Endothelial cell (in vitro differentiated cells): ENCODE measurements around the gene SH3RF3. TPM values are rescaled to one million over a fixed set of nuclear protein-coding genes. Genes with fewer than 3 reads are reported as not detected.
A peak's percentile ranks its signal among the peaks of the same experiment; 100 is the strongest.

Source experiments
- DNase-seq: peaks from one replicate; pipeline ENCODE4 v3.0.0; 2021; ENCODE audit warnings: low spot score
- H3K27ac Mint-ChIP-seq: one replicate; pipeline ENCODE4 v1.8.0; 2021; ENCODE audit warnings: mixed read lengths, inconsistent platforms; ENCODE audit not compliant: unreplicated experiment
- H3K27me3 Mint-ChIP-seq: one replicate; pipeline ENCODE4 v1.8.0; 2021; ENCODE audit warnings: mild to moderate bottlenecking, moderate library complexity, mixed read lengths, inconsistent platforms; ENCODE audit not compliant: unreplicated experiment
- H3K36me3 Mint-ChIP-seq: one replicate; pipeline ENCODE4 v1.8.0; 2021; ENCODE audit warnings: mild to moderate bottlenecking, low read depth, mixed read lengths, inconsistent platforms; ENCODE audit not compliant: unreplicated experiment
- H3K4me1 Mint-ChIP-seq: one replicate; pipeline ENCODE4 v1.8.0; 2021; ENCODE audit warnings: mild to moderate bottlenecking, mixed read lengths, inconsistent platforms; ENCODE audit not compliant: unreplicated experiment
- H3K4me3 Mint-ChIP-seq: one replicate; pipeline ENCODE4 v1.8.0; 2021; ENCODE audit warnings: mild to moderate bottlenecking, mixed read lengths, inconsistent platforms; ENCODE audit not compliant: unreplicated experiment
- H3K9me3 Mint-ChIP-seq: one replicate; pipeline ENCODE4 v1.8.0; 2021; ENCODE audit warnings: mixed read lengths, inconsistent platforms; ENCODE audit not compliant: unreplicated experiment
- total RNA-seq: library from RNA; stranded (reverse); fragmentation: NEBNext Ultra II Directional; extraction: Animal tissue kit (Norgen Biotek cat#: 25700); gene quantifications from one replicate; pipeline ENCODE4 v1.2.1, GENCODE V29; 2021; ENCODE audit not compliant: unreplicated experiment
- TF ChIP-seq, protein P1 (sequence below): fragments of 200-600 bp; sonication (generic); IDR thresholded peaks from one replicate; pipeline ENCODE4 v1.5.0; 2021; ENCODE audit warnings: antibody characterized with exemption; ENCODE audit not compliant: unreplicated experiment

Gene SH3RF3
- total RNA-seq, 1 donor from 2014 or later: 12.8 TPM

DNA sequence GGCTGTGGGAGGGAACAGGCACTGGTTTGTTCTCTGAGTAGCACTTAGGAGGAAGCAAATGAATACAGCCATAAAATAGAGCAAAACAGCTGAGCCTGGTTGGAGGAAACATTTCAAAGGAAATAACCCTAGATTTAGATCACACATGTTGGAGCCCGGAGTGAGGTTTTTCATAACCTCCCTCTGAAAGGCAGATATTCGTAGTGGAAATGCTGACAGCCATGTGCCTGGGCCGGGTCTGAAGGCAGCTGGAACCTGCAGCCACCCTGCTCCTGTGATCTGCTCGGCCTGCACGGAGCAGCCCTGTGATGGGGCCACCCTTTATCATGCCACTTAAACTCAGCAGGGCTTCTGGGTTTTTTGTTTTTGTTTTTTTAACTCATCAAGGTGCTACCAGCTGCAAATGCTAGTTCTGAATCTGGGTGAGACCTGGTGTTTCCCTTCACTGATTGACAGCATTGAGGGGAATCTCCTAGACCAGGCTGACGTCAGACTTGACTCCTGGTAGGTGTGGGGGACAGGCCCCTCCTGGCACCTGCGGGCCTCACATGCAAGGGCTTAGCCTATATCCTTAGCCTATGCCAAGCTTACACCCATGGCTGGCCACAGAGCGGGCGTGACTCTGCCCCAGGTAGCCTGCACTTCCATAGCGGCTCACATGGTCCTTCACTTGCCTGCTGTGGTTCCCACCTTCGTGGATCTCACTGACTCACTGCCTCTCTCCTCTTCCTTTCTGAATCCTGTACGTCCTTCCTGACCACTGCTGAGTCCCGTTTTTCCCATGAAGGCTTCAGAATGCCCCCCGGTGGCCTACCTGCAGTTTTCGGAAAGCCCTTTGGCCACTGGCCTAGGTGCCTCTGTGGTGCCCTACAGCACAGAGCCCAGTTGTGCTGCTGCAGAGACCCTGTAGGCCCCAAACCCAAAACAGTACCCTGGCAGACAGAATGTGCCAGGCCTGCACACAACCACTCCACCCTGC is 267.5 kb downstream of the SH3RF3 start:
- H3K9me3 Mint-ChIP-seq: no peaks in the 10 kb centered on the region
- H3K4me3 Mint-ChIP-seq: no peak overlapping the region
- DNase-seq: peak; percentile 35
- peaks cover 18% of the 10 kb centered on the region for H3K4me1 Mint-ChIP-seq
- peaks cover 3% of the 10 kb centered on the region for H3K27me3 Mint-ChIP-seq
- TF ChIP-seq, protein P1, sequence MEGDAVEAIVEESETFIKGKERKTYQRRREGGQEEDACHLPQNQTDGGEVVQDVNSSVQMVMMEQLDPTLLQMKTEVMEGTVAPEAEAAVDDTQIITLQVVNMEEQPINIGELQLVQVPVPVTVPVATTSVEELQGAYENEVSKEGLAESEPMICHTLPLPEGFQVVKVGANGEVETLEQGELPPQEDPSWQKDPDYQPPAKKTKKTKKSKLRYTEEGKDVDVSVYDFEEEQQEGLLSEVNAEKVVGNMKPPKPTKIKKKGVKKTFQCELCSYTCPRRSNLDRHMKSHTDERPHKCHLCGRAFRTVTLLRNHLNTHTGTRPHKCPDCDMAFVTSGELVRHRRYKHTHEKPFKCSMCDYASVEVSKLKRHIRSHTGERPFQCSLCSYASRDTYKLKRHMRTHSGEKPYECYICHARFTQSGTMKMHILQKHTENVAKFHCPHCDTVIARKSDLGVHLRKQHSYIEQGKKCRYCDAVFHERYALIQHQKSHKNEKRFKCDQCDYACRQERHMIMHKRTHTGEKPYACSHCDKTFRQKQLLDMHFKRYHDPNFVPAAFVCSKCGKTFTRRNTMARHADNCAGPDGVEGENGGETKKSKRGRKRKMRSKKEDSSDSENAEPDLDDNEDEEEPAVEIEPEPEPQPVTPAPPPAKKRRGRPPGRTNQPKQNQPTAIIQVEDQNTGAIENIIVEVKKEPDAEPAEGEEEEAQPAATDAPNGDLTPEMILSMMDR: no peak
- H3K36me3 Mint-ChIP-seq: peaks cover 15% of the 10 kb centered on the region
- H3K27ac Mint-ChIP-seq: peak overlapping the region; percentile 9

DNA sequence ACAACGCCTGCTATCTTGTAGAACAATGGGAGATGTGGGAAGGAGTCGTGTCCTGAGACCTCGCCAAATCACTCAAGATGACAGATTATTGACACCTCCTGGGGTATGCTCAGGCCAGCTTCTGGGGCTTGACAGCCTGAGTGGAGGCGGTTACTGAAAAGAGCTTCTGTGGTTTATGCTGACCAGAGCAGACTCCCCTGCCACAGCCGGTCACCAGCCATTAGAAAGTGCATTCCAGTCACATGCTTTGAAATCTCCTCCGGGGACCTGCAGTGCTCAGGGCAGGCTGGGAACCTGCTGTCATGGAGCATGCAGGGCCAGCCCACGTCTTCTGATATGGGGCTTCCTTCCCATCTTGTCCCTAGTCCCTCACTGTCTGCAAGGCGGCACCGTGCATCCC is 268.9 kb downstream of the SH3RF3 start:
- Mint-ChIP-seq H3K4me1 (peaks cover 26% of the 10 kb centered on the region), H3K27ac (peak overlapping the region; percentile 58), H3K9me3 (no peaks in the 10 kb centered on the region), H3K4me3 (no peak overlapping the region), H3K36me3 (peaks cover 21% of the 10 kb centered on the region), H3K27me3 (peaks cover 5% of the 10 kb centered on the region)
- DNase-seq: no peak
- TF ChIP-seq, protein P1: no peak

DNA sequence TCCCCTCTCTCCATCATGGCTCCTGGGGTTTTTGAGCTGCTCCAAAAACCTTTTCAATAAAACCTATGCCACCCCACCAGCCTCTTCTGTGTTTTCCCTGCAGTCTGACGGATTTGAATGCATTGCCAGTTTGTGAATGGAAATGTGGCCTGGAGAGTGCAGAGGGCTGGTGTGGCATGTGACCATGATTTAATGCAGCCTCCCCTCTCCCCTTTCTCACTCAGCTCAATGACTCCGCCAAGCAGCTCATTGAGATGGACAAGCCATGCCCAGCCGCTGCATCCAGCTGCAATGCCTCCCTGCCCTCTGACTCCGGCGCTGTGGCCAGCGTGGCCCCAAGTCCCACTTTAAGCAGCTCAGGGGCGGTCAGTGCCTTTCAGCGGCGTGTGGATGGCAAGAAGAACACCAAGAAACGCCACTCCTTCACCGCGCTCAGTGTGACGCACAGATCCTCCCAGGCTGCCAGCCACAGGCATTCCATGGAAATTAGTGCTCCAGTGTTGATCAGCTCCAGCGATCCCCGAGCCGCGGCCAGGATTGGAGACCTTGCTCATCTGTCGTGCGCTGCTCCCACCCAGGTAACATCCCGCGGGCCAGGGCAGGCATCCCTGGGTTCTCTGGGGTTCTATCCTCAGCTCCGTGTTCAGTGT is 269.5 kb downstream of the SH3RF3 start:
- Mint-ChIP-seq H3K27me3 (peaks cover 9% of the 10 kb centered on the region), H3K9me3 (no peaks in the 10 kb centered on the region), H3K4me1 (peaks cover 32% of the 10 kb centered on the region), H3K27ac (peak overlapping the region; percentile 58), H3K4me3 (no peak overlapping the region), H3K36me3 (peaks cover 25% of the 10 kb centered on the region)
- no peak for DNase-seq
- TF ChIP-seq, protein P1: no peak

DNA sequence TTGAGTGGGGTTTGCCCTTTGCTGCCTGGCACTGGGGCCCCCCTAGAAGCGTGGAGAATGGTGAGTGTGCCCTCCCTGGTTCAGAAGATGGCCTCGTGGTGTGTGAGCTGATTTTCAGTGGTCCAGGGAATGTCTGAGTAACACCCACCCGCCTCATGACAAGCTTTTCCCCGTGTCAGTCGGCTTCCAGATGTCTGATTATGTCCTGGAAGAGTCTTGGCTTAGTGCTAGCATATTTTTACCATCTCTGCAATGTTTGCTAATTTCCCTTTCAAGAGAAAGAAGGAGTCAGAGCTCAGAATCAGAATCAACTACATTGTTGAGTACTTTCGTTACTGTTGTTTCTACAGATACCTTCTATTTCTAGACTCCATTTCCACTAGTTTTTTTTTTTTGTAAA is 270.1 kb downstream of the SH3RF3 start:
- peaks cover 25% of the 10 kb centered on the region for H3K36me3 Mint-ChIP-seq
- no peaks in the 10 kb centered on the region for H3K9me3 Mint-ChIP-seq
- TF ChIP-seq, protein P1: no peak
- peak overlapping the region; percentile 45 for H3K27ac Mint-ChIP-seq
- no peak overlapping the region for H3K4me3 Mint-ChIP-seq
- peaks cover 14% of the 10 kb centered on the region for H3K27me3 Mint-ChIP-seq
- no peak for DNase-seq
- H3K4me1 Mint-ChIP-seq: peaks cover 34% of the 10 kb centered on the region
